SU-DHL-6 (cell line): Measurements from ENCODE around the gene LARP4B.

Source experiments
- H2AFZ ChIP-seq: fragments of 200-600 bp; sonication (generic); 2 replicates; pipeline ENCODE4 v1.6.1; 2014; ENCODE audit warnings: low read depth, mild to moderate bottlenecking, moderate library complexity, mixed read lengths, antibody characterized with exemption, low read length; ENCODE audit not compliant: severe bottlenecking
- H3F3A ChIP-seq: fragments of 200-600 bp; shearing (Covaris generic); 2 replicates; pipeline ENCODE4 v1.6.0; 2016; ENCODE audit warnings: antibody characterized with exemption, mild to moderate bottlenecking; ENCODE audit not compliant: insufficient read depth
- H3K27ac ChIP-seq: fragments of 200-600 bp; sonication (generic); 2 replicates; pipeline ENCODE4 v1.5.1; 2016; ENCODE audit warnings: low read depth, mild to moderate bottlenecking, low read length, moderate library complexity, mixed read lengths
- H3K27me3 ChIP-seq: fragments of 200-600 bp; sonication (generic), shearing (Covaris generic); 2 replicates; pipeline ENCODE4 v1.6.0; 2014; ENCODE audit warnings: mild to moderate bottlenecking, low read length
- H3K36me3 ChIP-seq: fragments of 200-600 bp; sonication (generic); 2 replicates; pipeline ENCODE4 v1.6.1; 2014; ENCODE audit warnings: mild to moderate bottlenecking, low read length, mixed read lengths
- H3K4me2 ChIP-seq: fragments of 300-600, 200-600 bp; shearing (Covaris generic), sonication (generic); 2 replicates; pipeline ENCODE4 v1.6.0; 2014; ENCODE audit warnings: low read length, low read depth, mild to moderate bottlenecking; ENCODE audit not compliant: poor library complexity, severe bottlenecking
- H3K4me3 ChIP-seq: fragments of 200-600 bp; sonication (generic); 2 replicates; pipeline ENCODE4 v1.5.1; 2014; ENCODE audit warnings: antibody characterized with exemption, low read length, mild to moderate bottlenecking, mixed read lengths; ENCODE audit not compliant: insufficient read depth, poor library complexity, severe bottlenecking
- H3K79me2 ChIP-seq: fragments of 200-600 bp; sonication (generic); 2 replicates; pipeline ENCODE4 v1.6.1; 2014; ENCODE audit warnings: mild to moderate bottlenecking, low read length, moderate library complexity; ENCODE audit not compliant: insufficient read depth
- H3K9ac ChIP-seq: fragments of 200-600 bp; sonication (generic); 2 replicates; pipeline ENCODE4 v1.7.0; 2014; ENCODE audit warnings: mild to moderate bottlenecking, low read length
- H3K9me2 ChIP-seq: fragments of 200-600 bp; sonication (generic); replicated peaks from 2 replicates; pipeline ENCODE4 v1.6.1; 2014; ENCODE audit warnings: low read length; ENCODE audit not compliant: insufficient read depth
- H3K9me3 ChIP-seq: fragments of 200-600 bp; sonication (generic); 2 replicates; pipeline ENCODE4 v1.6.1; 2014; ENCODE audit warnings: low read length, mixed read lengths; ENCODE audit not compliant: insufficient read depth
- H4K20me1 ChIP-seq: fragments of 200-600 bp; sonication (generic); 2 replicates; pipeline ENCODE4 v1.6.1; 2014; ENCODE audit warnings: low read depth, mild to moderate bottlenecking, antibody characterized with exemption, low read length, moderate library complexity, mixed read lengths
- CTCF ChIP-seq: fragments of 200-600 bp; sonication (generic); IDR thresholded peaks from one replicate; pipeline ENCODE4 v1.5.1; 2017; ENCODE audit warnings: antibody characterized with exemption, mild to moderate bottlenecking, low read length, moderate library complexity; ENCODE audit not compliant: insufficient read depth, poor library complexity, severe bottlenecking
- EZH2phosphoT487 ChIP-seq: fragments of 200-600 bp; sonication (generic), shearing (Covaris generic); conservative IDR thresholded peaks from 2 replicates; pipeline ENCODE4 v1.6.1; 2018; ENCODE audit warnings: mild to moderate bottlenecking, antibody characterized with exemption, low read length, moderate library complexity, mixed read lengths

LARP4B gene

GRCh38 chr10:839550-840205 lies 91.8 kb downstream of the LARP4B start:
- Histone ChIP-seq H3K27me3 (no peaks in the 10 kb centered on the region), H3K4me2 (no peak overlapping the region), H3K27ac (no peak overlapping the region), H3K9ac (no peak overlapping the region), H4K20me1 (0 out of 2 replicates have a peak, but pooled peaks cover 3% of the 10 kb centered on the region), H2AFZ (no peak overlapping the region), H3K4me3 (no peak overlapping the region), H3K79me2 (peaks cover 22% of the 10 kb centered on the region), H3K9me2 (no peaks in the 10 kb centered on the region), H3K36me3 (peaks cover 56% of the 10 kb centered on the region), H3F3A (no peaks in the 10 kb centered on the region), H3K9me3 (no peaks in the 10 kb centered on the region)
- TF ChIP-seq EZH2phosphoT487 (no peak), CTCF (no peak)

GRCh38 chr10:836782-837181 lies 94.7 kb downstream of the LARP4B start:
- Histone ChIP-seq H3K79me2 (peaks cover 22% of the 10 kb centered on the region), H3K36me3 (peaks cover 49% of the 10 kb centered on the region)

GRCh38 chr10:834493-834892 lies 97.0 kb downstream of the LARP4B start:
- Histone ChIP-seq H3K9me3 (no peaks in the 10 kb centered on the region), H3K27ac (no peak overlapping the region), H3K4me2 (no peak overlapping the region), H4K20me1 (peaks cover 6% of the 10 kb centered on the region; the same call in 1 of the 2 replicates), H3K27me3 (no peaks in the 10 kb centered on the region), H3K79me2 (peaks cover 13% of the 10 kb centered on the region), H3K36me3 (peaks cover 32% of the 10 kb centered on the region; the same call in 1 of the 2 replicates), H2AFZ (no peak overlapping the region), H3K4me3 (no peak overlapping the region), H3K9ac (no peak overlapping the region), H3F3A (no peaks in the 10 kb centered on the region), H3K9me2 (no peaks in the 10 kb centered on the region)
- no peak for TF ChIP-seq EZH2phosphoT487
- TF ChIP-seq CTCF, result no peak

More at GRCh38 chr10:836782-837181, 94.7 kb downstream of the LARP4B start:
- TF ChIP-seq CTCF (no peak), EZH2phosphoT487 (no peak)
- Histone ChIP-seq H3F3A (no peaks in the 10 kb centered on the region), H3K27ac (no peak overlapping the region), H4K20me1 (0 out of 2 replicates have a peak, but pooled peaks cover 3% of the 10 kb centered on the region), H3K9me3 (no peaks in the 10 kb centered on the region), H3K9me2 (no peaks in the 10 kb centered on the region), H2AFZ (no peak overlapping the region), H3K4me2 (no peak overlapping the region), H3K9ac (no peak overlapping the region), H3K4me3 (no peak overlapping the region), H3K27me3 (no peaks in the 10 kb centered on the region)
